ENCODE measurements around the gene SOX5. TPM values are rescaled to one million over a fixed set of nuclear protein-coding genes. Genes with fewer than 3 reads are reported as not detected.

Gene SOX5
- total RNA-seq, 6 experiments from 2014 or later: 14.8 to 34.3 (median 31.1) TPM

GRCh38 chr12:23628806-23629205 is 320.7 kb downstream of the SOX5 start:
- intact Hi-C loops (cut with DNase I): no loop called here
- TF ChIP-seq CTCF (IDR thresholded peaks at IDR 0.05) (no peak), POLR2A (IDR thresholded peaks at IDR 0.05) (no peak)
- DNase-seq (no peak), ATAC-seq (no peak)
- Histone ChIP-seq H3K36me3 (no peaks in the 10 kb centered on the region), H3K4me1 (no peaks in the 10 kb centered on the region), H3K27me3 (no peaks in the 10 kb centered on the region), H3K9me3 (no peaks in the 10 kb centered on the region), H3K27ac (no peak overlapping the region), H3K4me3 (no peak overlapping the region)
- 48% methylated on average over 3 of the region's 3 CpGs for WGBS (ENCODE audit: insufficient coverage, low coverage, low lambda C conversion rate, missing lambda C conversion rate)

GRCh38 chr12:23626791-23627190 is 322.7 kb downstream of the SOX5 start:
- H3K4me1 ChIP-seq: no peaks in the 10 kb centered on the region
- intact Hi-C loops (cut with DNase I): no loop called here
- no peaks in the 10 kb centered on the region for H3K36me3 ChIP-seq
- no peaks in the 10 kb centered on the region for H3K27me3 ChIP-seq
- no peak overlapping the region for H3K27ac ChIP-seq
- no peak for DNase-seq
- 100% methylated on average over 3 of the region's 3 CpGs for WGBS (ENCODE audit: insufficient coverage, low coverage, low lambda C conversion rate, missing lambda C conversion rate)
- H3K4me3 ChIP-seq: no peak overlapping the region
- H3K9me3 ChIP-seq: no peaks in the 10 kb centered on the region
- TF ChIP-seq CTCF (IDR thresholded peaks at IDR 0.05): no peak
- no peak for TF ChIP-seq POLR2A (IDR thresholded peaks at IDR 0.05)
- no peak for ATAC-seq

GRCh38 chr12:23621900-23622299 is 327.6 kb downstream of the SOX5 start:
- TF ChIP-seq CTCF (IDR thresholded peaks at IDR 0.05) (no peak), POLR2A (IDR thresholded peaks at IDR 0.05) (no peak)
- no peaks in the 10 kb centered on the region for H3K27me3 ChIP-seq
- no peaks in the 10 kb centered on the region for H3K36me3 ChIP-seq
- DNase-seq (no peak), ATAC-seq (no peak)
- no peaks in the 10 kb centered on the region for H3K4me1 ChIP-seq
- WGBS (ENCODE audit: insufficient coverage, low coverage, low lambda C conversion rate, missing lambda C conversion rate): 78% methylated on average over 2 of the region's 2 CpGs
- intact Hi-C loops (cut with DNase I): no loop called here
- H3K4me3 ChIP-seq: no peak overlapping the region
- no peak overlapping the region for H3K27ac ChIP-seq
- no peaks in the 10 kb centered on the region for H3K9me3 ChIP-seq

GRCh38 chr12:23618718-23619117 is 330.8 kb downstream of the SOX5 start:
- Histone ChIP-seq H3K9me3 (no peaks in the 10 kb centered on the region), H3K27ac (no peak overlapping the region), H3K4me3 (no peak overlapping the region), H3K4me1 (no peaks in the 10 kb centered on the region), H3K36me3 (no peaks in the 10 kb centered on the region), H3K27me3 (no peaks in the 10 kb centered on the region)
- TF ChIP-seq CTCF (IDR thresholded peaks at IDR 0.05) (no peak), POLR2A (IDR thresholded peaks at IDR 0.05) (no peak)
- 100% methylated on average over 1 of the region's 1 CpG for WGBS (ENCODE audit: insufficient coverage, low coverage, low lambda C conversion rate, missing lambda C conversion rate)
- intact Hi-C loops (cut with DNase I): no loop called here
- ATAC-seq (no peak), DNase-seq (no peak)

- no peaks in the 10 kb centered on the region for H3K9me3 ChIP-seq
- no peak for DNase-seq
- H3K36me3 ChIP-seq: no peaks in the 10 kb centered on the region
- H3K27me3 ChIP-seq: no peaks in the 10 kb centered on the region
- no peaks in the 10 kb centered on the region for H3K4me1 ChIP-seq
- H3K27ac ChIP-seq: no peak overlapping the region
- TF ChIP-seq POLR2A (IDR thresholded peaks at IDR 0.05) (no peak), CTCF (IDR thresholded peaks at IDR 0.05) (no peak)
- 88% methylated on average over 5 of the region's 5 CpGs for WGBS (ENCODE audit: insufficient coverage, low coverage, low lambda C conversion rate, missing lambda C conversion rate)
- ATAC-seq: no peak
- H3K4me3 ChIP-seq: no peak overlapping the region
- intact Hi-C loops (cut with DNase I): no loop called here
These were observed 331.7 kb downstream of the SOX5 start for GRCh38 chr12:23617749-23618148.

All from right lobe of liver (tissue), 6 donors.